NOMO-1 treated with DMSO at 0.1 percent for 48 hours (cell line): ENCODE measurements around the gene PLEKHM3.

Source experiments
- DNase-seq: peaks from one replicate; lab custom pipeline; 2025; ENCODE audit not compliant: unreplicated experiment; lab: John Stamatoyannopoulos, UW

The PLEKHM3 gene

DNA sequence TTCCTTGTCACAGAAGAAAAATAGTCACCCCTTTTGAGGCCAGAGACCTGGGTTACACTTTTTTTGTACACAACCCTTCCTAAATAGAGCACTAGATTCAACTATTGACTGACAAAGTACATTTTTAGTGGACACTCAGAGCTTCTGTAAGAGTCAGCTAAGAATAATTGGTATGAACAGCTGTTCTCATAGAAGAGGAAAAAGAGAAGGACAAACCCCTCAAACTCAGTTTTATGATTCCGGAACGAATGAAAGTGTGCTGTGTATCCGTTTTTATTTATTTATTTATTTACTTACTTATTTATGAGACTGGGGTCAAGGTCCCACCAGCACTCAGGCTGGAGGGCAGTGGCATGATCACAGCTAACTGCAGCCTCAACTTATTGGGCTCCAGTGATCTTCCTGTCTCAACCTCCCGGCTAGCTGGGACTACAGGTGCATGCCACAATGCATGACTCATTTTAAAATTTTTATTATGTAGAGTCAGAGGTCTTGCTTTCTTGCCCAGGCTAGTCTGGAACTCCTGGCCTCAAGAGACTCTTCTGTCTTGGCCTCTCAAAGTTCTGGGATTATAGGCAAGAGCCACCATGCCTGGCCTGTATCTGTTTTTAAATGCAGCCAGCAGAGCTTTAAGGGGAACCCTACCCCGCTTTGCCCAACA, 219.6 kb downstream of the PLEKHM3 start:
- no peak for DNase-seq

GRCh38 chr2:207802650-207803049, 222.7 kb downstream of the PLEKHM3 start:
- DNase-seq: no peak

DNA sequence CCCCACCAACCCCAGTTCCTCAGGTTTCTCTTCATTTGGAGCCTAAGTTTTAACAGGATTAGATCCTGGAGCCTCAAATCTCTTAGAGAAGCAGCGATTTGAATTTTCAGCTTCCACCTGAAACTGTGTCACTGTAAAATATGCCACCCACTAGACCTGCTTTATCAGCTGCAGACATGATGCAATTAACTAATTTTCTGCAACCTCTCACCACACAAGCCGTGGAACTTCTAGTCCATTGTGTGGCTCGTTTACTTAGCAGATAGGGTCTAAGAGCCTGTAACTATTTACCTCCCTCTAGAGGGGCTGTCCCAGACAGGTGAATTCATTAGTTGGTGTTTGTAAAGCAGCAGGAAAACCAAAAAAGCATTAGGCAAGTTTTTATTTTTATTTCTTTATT, 224.1 kb downstream of the PLEKHM3 start:
- DNase-seq: peak; percentile 51

- DNase-seq: no peak
Measured at GRCh38 chr2:207796585-207797350, 228.6 kb downstream of the PLEKHM3 start.

GRCh38 chr2:207792244-207792785, 233.0 kb downstream of the PLEKHM3 start:
- DNase-seq: peak; percentile 72

GRCh38 chr2:207791579-207792243, 233.6 kb downstream of the PLEKHM3 start:
- peak; percentile 61 for DNase-seq

- no peak for DNase-seq
Measured at GRCh38 chr2:207790898-207791297, 234.4 kb downstream of the PLEKHM3 start.

- DNase-seq: no peak
Measured at GRCh38 chr2:207787800-207788199, 237.5 kb downstream of the PLEKHM3 start.

GRCh38 chr2:207787017-207787416, 238.3 kb downstream of the PLEKHM3 start:
- peak; percentile 84 for DNase-seq

DNA sequence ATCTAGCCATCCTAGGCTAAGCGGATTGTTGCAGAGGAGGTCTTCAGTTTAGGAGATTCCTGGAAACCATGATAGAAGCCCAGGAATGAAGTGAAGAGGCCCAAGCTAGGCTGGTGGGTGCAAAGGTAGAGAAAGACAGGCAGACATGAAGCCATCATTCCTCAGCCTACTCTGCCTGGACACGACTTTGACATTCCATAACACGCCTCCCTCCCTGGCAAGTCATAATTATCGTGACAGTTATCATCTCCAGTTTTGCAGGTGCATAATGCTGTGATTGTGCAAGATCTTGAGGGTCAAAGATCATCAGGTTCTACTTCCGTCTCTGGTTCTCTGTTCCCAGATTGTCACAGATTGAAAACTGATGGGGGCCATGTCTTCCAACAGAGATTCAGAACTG, 240.4 kb downstream of the PLEKHM3 start:
- DNase-seq: peak; percentile 38

- no peak for DNase-seq
Measured at GRCh38 chr2:207783514-207783913, 241.8 kb downstream of the PLEKHM3 start.

DNA sequence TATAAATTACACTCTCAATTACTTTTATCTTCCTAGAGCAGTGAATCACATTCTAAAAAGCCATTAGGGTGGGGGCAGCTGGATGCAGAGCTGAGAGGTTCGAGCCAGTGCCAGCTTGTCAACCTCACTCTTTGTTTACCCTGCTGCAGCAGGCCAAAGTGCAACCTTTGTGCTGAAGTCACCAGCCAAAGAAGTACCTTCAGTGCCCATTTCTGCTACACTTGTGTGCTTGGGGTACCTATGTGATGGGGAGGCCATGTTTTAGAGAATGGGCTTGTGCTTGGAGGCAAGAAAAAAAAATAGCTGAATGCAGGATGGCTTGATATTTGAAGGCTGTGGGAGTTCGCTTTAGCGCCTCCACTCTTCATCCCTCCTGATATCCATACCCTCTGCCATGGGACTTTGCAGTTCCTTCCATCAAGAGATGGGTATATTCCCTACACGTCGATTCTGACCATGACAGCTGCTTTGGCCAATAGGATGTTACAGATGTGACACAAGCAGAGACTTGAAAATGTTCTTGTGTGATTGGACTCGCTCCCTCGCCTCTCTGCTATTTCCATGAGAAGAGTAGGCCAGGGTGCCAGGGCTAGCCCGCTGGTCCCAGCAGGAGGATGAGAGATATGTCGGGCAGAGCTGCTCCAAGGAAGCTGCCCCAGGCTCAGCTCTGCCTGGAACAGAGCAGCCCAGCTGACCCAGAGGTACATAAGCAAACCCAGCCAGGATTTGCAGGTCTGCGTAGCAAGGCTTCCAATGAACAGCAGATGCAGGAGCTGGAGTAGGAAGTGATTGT, 242.9 kb downstream of the PLEKHM3 start:
- DNase-seq: no peak

DNA sequence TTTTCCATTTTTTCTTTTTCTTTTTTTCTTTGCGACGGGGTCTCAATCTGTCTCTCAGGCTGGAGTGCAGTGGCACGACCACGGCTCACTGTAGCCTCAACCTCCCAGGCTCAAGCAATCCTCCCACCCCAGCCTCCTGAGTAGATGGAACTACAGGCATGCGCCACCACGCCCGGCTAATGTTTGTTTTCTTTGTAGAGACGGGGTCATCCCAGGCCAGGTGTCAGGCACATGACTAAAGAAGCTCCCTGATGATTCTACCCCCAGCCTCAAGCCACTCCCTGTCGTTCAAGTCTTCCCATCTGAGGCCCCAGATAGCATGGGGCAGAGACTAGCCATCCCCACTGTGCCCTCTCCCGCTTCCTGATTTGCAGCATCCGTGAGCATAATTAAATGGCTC, 245.8 kb downstream of the PLEKHM3 start:
- no peak for DNase-seq

DNA sequence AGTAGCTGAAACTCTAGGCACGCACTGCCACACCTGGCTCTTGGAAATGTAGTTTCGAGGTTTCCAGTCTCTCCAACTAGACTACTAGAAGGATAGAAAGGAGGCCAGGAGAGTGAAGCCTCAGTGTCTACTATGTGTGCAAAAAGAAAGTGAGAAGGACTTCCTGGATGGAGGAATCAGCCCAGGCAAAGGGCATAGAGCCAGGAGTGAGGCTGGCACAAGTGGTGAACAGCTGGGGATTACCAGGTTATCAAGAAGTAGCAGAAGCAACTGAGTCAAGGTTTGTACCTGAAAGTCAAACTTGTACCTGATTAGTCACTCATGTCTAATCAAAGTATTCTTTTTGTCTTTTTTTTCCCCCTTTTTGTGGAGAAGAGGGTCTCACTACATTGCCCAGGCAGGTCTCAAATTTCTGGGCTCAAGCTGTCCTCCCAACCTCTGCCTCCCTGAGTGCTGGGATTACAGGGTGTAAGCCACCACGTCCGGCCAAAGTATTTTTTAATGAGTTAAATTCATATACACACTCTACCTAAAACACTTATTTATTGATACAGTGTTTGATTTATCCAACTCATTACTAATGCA, 246.9 kb downstream of the PLEKHM3 start:
- no peak for DNase-seq

DNA sequence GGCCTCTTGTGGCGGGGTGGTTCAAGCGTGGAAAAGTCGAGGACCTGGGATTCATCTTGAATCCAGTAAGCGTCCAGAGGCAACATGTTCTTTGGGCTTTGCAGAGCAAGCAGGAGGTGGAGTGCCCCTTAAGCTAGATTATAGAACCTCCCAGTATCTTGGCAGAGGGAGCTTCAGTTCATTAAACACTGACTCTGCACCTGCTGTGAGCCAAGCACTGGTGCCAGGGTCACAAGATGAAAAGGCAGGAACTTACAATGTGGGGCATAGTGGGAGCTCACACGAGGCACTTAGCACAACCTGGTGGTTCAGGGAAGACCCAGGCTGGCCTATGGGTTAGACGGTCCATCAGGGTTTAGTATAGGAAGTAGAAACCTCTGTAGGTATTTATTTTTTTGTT, 248.2 kb downstream of the PLEKHM3 start:
- no peak for DNase-seq

- no peak for DNase-seq
Measured at GRCh38 chr2:207775473-207775872, 249.9 kb downstream of the PLEKHM3 start.

GRCh38 chr2:207772844-207773205, 252.5 kb downstream of the PLEKHM3 start:
- no peak for DNase-seq

GRCh38 chr2:207772081-207772843, 253.1 kb downstream of the PLEKHM3 start:
- DNase-seq: no peak

- DNase-seq: peak; percentile 5
Measured at GRCh38 chr2:207771421-207771820, 253.9 kb downstream of the PLEKHM3 start.
